ENCODE data around the gene ETHE1. TPM values are rescaled to one million over a fixed set of nuclear protein-coding genes. Genes with fewer than 3 reads are reported as not detected.
A peak's percentile ranks its signal among the peaks of the same experiment; 100 is the strongest.
"Not testable (repeated sequence)": the region's sequence is repeated elsewhere in the genome, so short reads cannot be mapped to it uniquely, and the experiment has no call there.

ETHE1 gene
- total RNA-seq, 4 donors from 2014 or later, result 66.6 to 126 (median 98.5) TPM

- Histone ChIP-seq H3K9me3 (no peaks in the 10 kb centered on the region), H3K36me3 (peaks cover 0 to 11% (median 0%) of the 10 kb centered on the region in 3 donors), H3K27me3 (no peaks in the 10 kb centered on the region), H3K4me3 (no peak overlapping the region), H3K4me1 (peaks cover 11 to 74% (median 25%) of the 10 kb centered on the region in 3 donors), H3K27ac (peak overlapping the region; percentile 29 to 80 (median 52))
- WGBS, 2 donors, result 75 to 78% methylated on average over 5 of the region's 5 CpGs
- TF ChIP-seq CTCF (IDR thresholded peaks at IDR 0.05) (no peak), POLR2A (IDR thresholded peaks at IDR 0.05) (no peak)
- intact Hi-C loops (cut with DNase I), result loop anchor here (5.0 kb wide), 1 partner anchor 76 kb away; no protein-coding TSS in a partner anchor
- DNase-seq, result no peak
Measured at GRCh38 chr19:43522929-43523328, 4.1 kb downstream of the ETHE1 start.

- intact Hi-C loops (cut with DNase I), result loop anchor here (5.0 kb wide), 1 partner anchor 72 kb away; no protein-coding TSS in a partner anchor
- H3K27me3 ChIP-seq, result no peaks in the 10 kb centered on the region
- 29 to 36% methylated on average over 10 of the region's 10 CpGs for WGBS, 2 donors
- H3K36me3 ChIP-seq, result peaks cover 0 to 21% (median 0%) of the 10 kb centered on the region in 3 donors
- no peak overlapping the region for H3K4me3 ChIP-seq
- peak overlapping the region in 3 of 4 donors; percentile 70 to 85 (median 70) for H3K27ac ChIP-seq
- TF ChIP-seq CTCF (IDR thresholded peaks at IDR 0.05) (peak; percentile 89 to 95 (median 92)), POLR2A (IDR thresholded peaks at IDR 0.05) (no peak)
- no peak for DNase-seq
- no peaks in the 10 kb centered on the region for H3K9me3 ChIP-seq
- peaks cover 4 to 50% (median 5%) of the 10 kb centered on the region in 3 donors for H3K4me1 ChIP-seq
Measured at GRCh38 chr19:43519436-43520088, 7.4 kb downstream of the ETHE1 start.

GRCh38 chr19:43518051-43518450 lies 8.9 kb downstream of the ETHE1 start:
- H3K4me3 ChIP-seq, result no peak overlapping the region
- DNase-seq, result no peak
- peaks cover 0 to 40% (median 4%) of the 10 kb centered on the region in 3 donors for H3K4me1 ChIP-seq
- intact Hi-C loops (cut with DNase I), result no loop called here
- H3K27ac ChIP-seq, result peak overlapping the region in 3 of 4 donors; percentile 9 to 85 (median 39)
- 53 to 69% methylated on average over 3 to 4 of the region's 4 CpGs for WGBS, 2 donors
- no peaks in the 10 kb centered on the region for H3K27me3 ChIP-seq
- no peaks in the 10 kb centered on the region for H3K9me3 ChIP-seq
- H3K36me3 ChIP-seq, result peaks cover 0 to 23% (median 0%) of the 10 kb centered on the region in 3 donors
- TF ChIP-seq POLR2A (IDR thresholded peaks at IDR 0.05), result no peak
- no peak for TF ChIP-seq CTCF (IDR thresholded peaks at IDR 0.05)

- H3K9me3 ChIP-seq; H3K4me3 ChIP-seq; DNase-seq; H3K27ac ChIP-seq; intact Hi-C loops (cut with DNase I); H3K27me3 ChIP-seq: not testable (repeated sequence)
- Histone ChIP-seq H3K36me3 (peaks cover 12 to 52% (median 13%) of the 10 kb centered on the region in 3 donors), H3K4me1 (peaks cover 0 to 14% (median 4%) of the 10 kb centered on the region in 3 donors)
Measured at GRCh38 chr19:43512399-43512798, 14.6 kb downstream of the ETHE1 start.

- Histone ChIP-seq H3K9me3 (no peaks in the 10 kb centered on the region), H3K4me1 (peaks cover 0 to 14% (median 4%) of the 10 kb centered on the region in 3 donors), H3K27ac (no peak overlapping the region), H3K36me3 (peaks cover 12 to 59% (median 13%) of the 10 kb centered on the region in 3 donors), H3K27me3 (no peaks in the 10 kb centered on the region), H3K4me3 (no peak overlapping the region)
- intact Hi-C loops (cut with DNase I), result no loop called here
- no peak for DNase-seq
- TF ChIP-seq POLR2A (IDR thresholded peaks at IDR 0.05), result no peak
- TF ChIP-seq CTCF (IDR thresholded peaks at IDR 0.05), result no peak
- WGBS, 2 donors, result 100% methylated on average over 2 of the region's 5 CpGs; no CpG with 5 or more reads in 1 of the 2 donors
Measured at GRCh38 chr19:43511324-43511723, 15.7 kb downstream of the ETHE1 start.
